ENCODE results near the gene AFF3. TPM values are rescaled to one million over a fixed set of nuclear protein-coding genes. Genes with fewer than 3 reads are reported as not detected.

Gene AFF3
- total RNA-seq, 1 experiment from 2014 or later, result 4.2 TPM

DNA sequence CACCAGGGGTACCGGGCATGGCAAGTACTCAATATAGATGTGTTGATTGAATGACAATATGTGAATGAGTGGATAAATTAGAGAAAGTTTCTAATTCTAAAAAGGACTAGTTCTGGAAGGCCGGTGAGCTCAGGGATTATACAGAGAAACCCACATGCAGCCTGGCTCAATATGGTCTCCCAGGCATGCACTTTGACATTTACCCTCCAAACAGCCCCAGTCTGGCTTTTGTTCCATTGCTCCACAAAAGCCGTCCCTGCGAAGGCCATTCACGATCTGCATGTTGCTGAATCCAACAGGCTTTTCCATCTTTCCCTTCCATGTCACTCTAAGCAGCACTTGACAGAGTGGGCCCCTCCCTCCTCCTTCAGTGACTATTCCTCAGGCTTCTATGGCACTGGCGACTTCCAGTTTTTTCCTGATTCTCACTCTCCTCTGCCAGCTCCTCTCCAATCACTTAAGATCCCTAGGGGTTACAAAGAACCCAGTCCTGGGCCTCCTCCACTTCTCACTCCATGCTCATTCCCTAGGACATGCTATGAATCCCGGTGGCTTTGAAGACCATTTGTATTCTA lies 266.7 kb downstream of the AFF3 start:
- DNase-seq (ENCODE audit: low read depth, low spot score), result no peak
- in situ Hi-C loops (cut with HindIII; ENCODE audit: low pct_unique_long_range_greater_than_20kb, low sequenced_read_pairs), result no loop called here

DNA sequence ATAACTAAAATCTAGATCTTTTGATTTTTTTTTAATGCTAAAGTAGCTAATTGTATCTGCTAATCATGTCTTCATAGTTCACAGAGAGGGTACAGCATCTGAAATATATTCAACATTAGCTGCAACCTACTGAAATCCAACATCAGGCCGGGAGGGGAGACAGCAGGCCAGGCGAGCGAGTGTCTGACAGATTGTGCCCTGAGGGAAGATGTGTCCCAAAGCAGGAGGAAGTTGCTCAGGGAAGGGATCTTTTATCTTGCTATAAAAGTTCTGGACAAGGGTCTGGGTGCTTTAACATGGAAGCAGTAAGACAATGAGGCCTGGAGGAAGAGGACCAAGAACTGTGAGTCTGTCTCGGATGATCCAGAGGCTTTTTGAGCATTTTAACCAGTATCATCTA lies 274.1 kb downstream of the AFF3 start:
- DNase-seq (ENCODE audit: low read depth, low spot score), result no peak
- in situ Hi-C loops (cut with HindIII; ENCODE audit: low pct_unique_long_range_greater_than_20kb, low sequenced_read_pairs), result no loop called here

- in situ Hi-C loops (cut with HindIII; ENCODE audit: low pct_unique_long_range_greater_than_20kb, low sequenced_read_pairs), result no loop called here
- DNase-seq (ENCODE audit: low read depth, low spot score), result no peak
Measured at GRCh38 chr2:99867770-99868169, 274.6 kb downstream of the AFF3 start.

DNA sequence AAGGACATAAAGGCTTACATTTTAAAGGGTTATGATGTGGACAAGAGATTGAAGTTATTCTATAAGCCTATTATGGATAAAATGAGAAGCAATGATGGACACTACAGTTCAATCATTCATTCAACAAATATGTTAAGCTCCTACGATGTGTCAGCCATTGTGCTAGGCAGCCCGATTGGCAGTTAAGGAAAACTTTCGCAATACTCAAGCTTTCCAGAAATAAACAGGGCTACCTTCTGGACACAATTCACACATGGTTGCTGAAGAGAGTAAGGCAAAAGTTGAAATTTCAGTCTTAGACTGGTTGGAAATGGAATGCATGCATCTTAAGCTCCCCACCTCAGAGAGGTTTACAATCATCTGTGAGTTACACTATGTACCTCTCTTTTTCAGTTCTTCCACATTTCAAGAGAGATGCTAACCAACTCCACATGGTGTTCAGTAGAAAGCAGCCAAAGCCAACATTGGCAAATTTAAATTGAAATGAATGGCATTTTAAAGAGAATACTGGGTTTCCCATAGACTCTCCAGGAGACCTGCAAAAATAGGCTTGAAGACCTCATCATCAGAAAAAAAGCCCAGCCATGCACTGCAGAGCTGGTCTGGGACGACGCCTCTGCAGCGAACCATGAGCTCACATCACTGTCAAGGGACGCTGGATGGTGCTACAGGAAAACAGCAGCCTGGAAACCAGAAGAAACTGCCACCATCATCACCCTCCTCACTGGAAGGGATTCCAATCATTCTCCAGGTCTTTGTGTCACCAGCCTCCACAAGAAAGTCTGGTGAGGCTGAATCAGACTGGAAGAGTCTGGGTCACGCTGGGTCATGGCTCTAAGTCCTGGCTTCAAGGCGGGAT lies 276.3 kb downstream of the AFF3 start:
- DNase-seq (ENCODE audit: low read depth, low spot score), result no peak
- in situ Hi-C loops (cut with HindIII; ENCODE audit: low pct_unique_long_range_greater_than_20kb, low sequenced_read_pairs), result no loop called here

DNA sequence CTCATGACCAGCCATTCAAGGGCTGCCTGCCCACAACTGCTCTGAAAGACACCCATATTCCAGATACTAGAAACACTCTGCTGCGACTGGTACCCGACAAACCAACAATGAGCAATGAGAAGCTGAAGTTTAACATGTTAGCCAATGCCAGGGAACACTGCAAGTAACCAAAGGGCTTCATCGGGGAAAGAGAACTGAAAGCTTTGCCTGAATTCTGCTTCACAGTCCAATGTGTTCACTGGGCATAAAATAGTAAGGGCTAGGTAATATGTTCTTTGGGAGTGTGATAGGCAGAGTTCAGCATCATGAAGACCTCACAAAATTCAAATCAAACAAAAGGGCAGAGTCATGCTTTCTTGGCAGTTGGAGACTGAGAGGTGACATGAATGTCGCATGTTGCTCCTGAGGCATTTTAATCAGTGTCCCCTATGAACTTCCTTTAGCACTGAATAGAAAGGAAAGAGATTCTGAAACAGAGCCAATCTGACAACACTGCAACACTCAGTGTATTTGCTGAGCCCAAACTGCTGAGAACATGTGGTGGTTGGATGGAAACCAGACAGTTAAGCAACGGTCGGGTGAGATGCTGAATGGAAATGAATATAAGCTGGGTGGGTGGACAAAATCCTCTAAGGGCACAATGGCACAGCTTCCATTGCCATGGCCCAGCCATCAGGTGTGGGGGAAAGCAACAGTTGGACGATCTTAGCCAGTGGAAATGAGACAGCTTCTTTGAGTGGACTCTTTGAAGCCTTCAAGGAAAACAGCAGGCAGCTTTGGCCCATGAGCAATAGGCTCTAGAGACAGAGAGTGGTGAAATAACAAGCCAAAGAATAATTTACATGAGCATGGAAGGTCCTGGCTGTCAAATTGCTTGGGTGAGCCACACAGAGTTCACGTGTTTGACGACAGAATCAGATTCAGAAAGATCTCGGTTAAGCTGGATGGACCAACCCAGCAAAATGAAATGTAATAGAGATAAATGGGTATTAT lies 277.5 kb downstream of the AFF3 start:
- peak; percentile 70 for DNase-seq (ENCODE audit: low read depth, low spot score)
- in situ Hi-C loops (cut with HindIII; ENCODE audit: low pct_unique_long_range_greater_than_20kb, low sequenced_read_pairs), result no loop called here

DNA sequence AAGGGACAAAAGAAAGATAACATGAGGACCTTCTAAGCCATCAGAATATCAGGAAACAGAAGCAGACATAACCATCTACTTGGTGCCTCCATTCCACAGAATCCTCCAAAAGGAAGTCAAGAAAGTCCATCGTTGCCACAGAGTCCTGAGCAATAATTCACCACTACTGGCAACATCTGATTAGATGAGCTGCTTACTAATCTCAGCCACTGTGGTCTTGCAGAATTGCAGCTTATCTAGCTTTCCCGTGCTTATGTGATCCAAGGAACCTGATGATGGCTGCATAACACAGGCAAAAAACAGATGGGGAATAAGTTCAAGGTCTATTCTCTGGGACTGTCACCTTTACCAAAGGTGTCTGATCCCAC lies 278.5 kb downstream of the AFF3 start:
- DNase-seq (ENCODE audit: low read depth, low spot score), result no peak

DNA sequence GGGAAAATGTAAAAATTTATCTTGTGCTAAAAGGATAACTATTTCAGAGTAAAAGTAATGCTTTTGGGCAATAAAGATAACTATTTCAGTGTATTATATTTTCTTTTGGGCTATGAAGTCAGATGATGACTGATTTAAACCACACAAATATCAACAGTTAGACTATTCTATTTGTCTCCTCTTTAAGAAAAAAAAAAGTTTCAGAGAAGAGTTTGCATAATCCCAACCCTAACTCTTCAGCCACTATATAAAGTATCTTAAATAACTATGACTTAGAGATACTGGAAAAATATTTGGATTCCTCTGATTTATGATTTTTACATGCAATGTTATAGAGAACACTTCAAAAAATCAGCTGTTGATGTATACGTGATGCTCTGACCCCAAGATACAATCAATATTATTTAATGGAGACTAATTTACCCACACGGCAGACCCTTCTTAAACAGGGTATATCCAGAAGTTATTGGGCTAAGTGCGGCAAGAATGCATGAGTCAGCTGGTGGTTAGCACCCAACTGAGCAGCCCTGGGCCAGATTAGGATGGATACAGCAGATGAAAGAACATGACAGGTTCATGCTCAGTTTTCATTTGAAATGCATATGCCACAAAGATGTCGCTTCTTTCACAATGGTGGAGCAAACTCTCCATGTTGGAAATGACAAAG lies 279.0 kb downstream of the AFF3 start:
- in situ Hi-C loops (cut with HindIII; ENCODE audit: low pct_unique_long_range_greater_than_20kb, low sequenced_read_pairs), result no loop called here
- DNase-seq (ENCODE audit: low read depth, low spot score), result no peak

More for the DNA sequence above, 278.5 kb downstream of the AFF3 start:
- in situ Hi-C loops (cut with HindIII; ENCODE audit: low pct_unique_long_range_greater_than_20kb, low sequenced_read_pairs), result no loop called here

- DNase-seq (ENCODE audit: low read depth, low spot score), result no peak
- in situ Hi-C loops (cut with HindIII; ENCODE audit: low pct_unique_long_range_greater_than_20kb, low sequenced_read_pairs), result no loop called here
Measured at GRCh38 chr2:99862566-99862965, 279.8 kb downstream of the AFF3 start.

- in situ Hi-C loops (cut with HindIII; ENCODE audit: low pct_unique_long_range_greater_than_20kb, low sequenced_read_pairs), result no loop called here
- no peak for DNase-seq (ENCODE audit: low read depth, low spot score)
Measured at GRCh38 chr2:99861376-99861760, 281.0 kb downstream of the AFF3 start.

GRCh38 chr2:99860720-99861375 lies 281.5 kb downstream of the AFF3 start:
- in situ Hi-C loops (cut with HindIII; ENCODE audit: low pct_unique_long_range_greater_than_20kb, low sequenced_read_pairs), result no loop called here

DNA sequence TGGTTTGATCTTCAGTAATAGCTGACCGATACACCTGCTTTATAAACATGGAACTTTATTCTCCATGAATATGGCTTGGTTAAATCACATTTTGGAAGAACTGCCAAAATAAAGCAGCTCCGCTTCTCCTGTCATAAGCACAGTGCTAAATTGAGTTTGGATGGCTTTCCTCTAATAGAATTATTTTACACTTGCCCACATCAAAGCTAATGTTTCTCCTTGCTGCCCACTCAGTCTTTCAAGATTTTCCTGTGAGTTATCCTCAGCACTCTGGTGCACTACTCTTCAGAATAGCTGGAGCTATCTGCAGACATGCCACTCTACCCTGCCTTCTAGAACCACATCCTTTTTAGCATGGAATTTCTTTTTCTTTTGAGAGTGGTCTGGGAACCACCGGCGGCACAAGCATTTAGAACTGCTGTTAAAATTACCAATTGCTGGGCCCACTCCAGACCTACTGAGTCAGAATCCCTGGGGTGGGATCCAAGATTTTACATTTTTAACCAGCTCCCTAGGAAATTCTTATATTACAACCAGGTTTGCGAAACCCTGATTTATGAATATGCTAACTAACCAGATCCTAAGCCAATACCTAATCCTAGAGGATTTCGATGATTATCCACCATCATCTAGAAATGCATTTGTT lies 283.3 kb downstream of the AFF3 start:
- in situ Hi-C loops (cut with HindIII; ENCODE audit: low pct_unique_long_range_greater_than_20kb, low sequenced_read_pairs), result no loop called here
- DNase-seq (ENCODE audit: low read depth, low spot score), result no peak

More at GRCh38 chr2:99860720-99861375, 281.5 kb downstream of the AFF3 start:
- no peak for DNase-seq (ENCODE audit: low read depth, low spot score)

DNA sequence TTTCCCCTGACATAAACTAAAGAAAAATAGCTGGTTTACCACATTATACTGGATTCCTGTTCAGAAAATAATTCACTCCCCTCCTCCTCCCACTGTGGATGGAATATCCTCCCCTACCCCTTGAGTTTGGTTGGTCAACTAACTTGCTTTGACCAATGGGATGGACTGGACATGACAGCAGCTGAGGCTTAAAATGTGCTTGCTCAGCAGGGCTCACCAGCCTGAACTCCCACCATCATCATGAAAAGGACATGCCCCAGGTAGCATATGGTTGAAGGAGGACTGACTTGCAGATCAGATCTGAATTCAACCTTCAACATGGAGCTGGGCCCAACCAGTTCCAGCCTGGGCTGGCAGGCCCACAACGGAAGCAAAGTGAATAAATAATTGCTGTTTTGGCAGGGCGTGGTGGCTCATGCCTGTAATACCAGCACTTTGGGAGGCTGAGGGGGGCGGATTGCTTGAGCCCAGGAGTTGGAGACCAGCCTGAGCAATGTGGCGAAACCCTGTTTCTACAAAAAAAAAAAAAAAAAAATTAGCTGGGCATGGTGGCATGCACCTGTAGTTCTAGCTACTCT lies 284.4 kb downstream of the AFF3 start:
- in situ Hi-C loops (cut with HindIII; ENCODE audit: low pct_unique_long_range_greater_than_20kb, low sequenced_read_pairs), result no loop called here

GRCh38 chr2:99857372-99857771 lies 285.0 kb downstream of the AFF3 start:
- in situ Hi-C loops (cut with HindIII; ENCODE audit: low pct_unique_long_range_greater_than_20kb, low sequenced_read_pairs), result no loop called here
- DNase-seq (ENCODE audit: low read depth, low spot score), result no peak

More for the DNA sequence above, 284.4 kb downstream of the AFF3 start:
- no peak for DNase-seq (ENCODE audit: low read depth, low spot score)

- in situ Hi-C loops (cut with HindIII; ENCODE audit: low pct_unique_long_range_greater_than_20kb, low sequenced_read_pairs), result no loop called here
- no peak for DNase-seq (ENCODE audit: low read depth, low spot score)
Measured at GRCh38 chr2:99856119-99856518, 286.3 kb downstream of the AFF3 start.

- in situ Hi-C loops (cut with HindIII; ENCODE audit: low pct_unique_long_range_greater_than_20kb, low sequenced_read_pairs), result no loop called here
- DNase-seq (ENCODE audit: low read depth, low spot score), result no peak
Measured at GRCh38 chr2:99854236-99854852, 288.0 kb downstream of the AFF3 start.

GRCh38 chr2:99852956-99853355 lies 289.4 kb downstream of the AFF3 start:
- DNase-seq (ENCODE audit: low read depth, low spot score), result no peak
- in situ Hi-C loops (cut with HindIII; ENCODE audit: low pct_unique_long_range_greater_than_20kb, low sequenced_read_pairs), result no loop called here

All from SK-MEL-5 (cell line).